SK-N-SH (cell line): Measurements from ENCODE around the gene SOCS7. TPM values are rescaled to one million over a fixed set of nuclear protein-coding genes. Genes with fewer than 3 reads are reported as not detected.

Experiments used
- CTCF ChIA-PET: fragments of 300-600, 350-600 bp; formaldehyde crosslinking; extraction: SDS; loops from one replicate; lab custom pipeline; 2021; lab: Yijun Ruan, JAX
- POLR2A ChIA-PET: fragments of 350-600 bp; sonication (Branson Sonifier 250); formaldehyde crosslinking; extraction: SDS; loops from one replicate; lab custom pipeline; 2020; ENCODE audit warnings: antibody characterized with exemption, inconsistent platforms; lab: Yijun Ruan, JAX
- DNase-seq: peaks from one replicate; pipeline ENCODE4 v3.0.0; 2012
- H2AFZ ChIP-seq: fragments of 200-600 bp; sonication (generic); 2 replicates; pipeline ENCODE4 v1.8.1; 2016; ENCODE audit warnings: antibody characterized with exemption, mild to moderate bottlenecking, low read depth
- H3F3A ChIP-seq: fragments of 200-600 bp; sonication (generic); replicated peaks from 2 replicates; pipeline ENCODE3; 2016; ENCODE audit warnings: antibody characterized with exemption, mild to moderate bottlenecking; ENCODE audit not compliant: insufficient read depth
- H3K27ac ChIP-seq, 2 experiments: fragments of 200-500 bp in 1 of 2; fragments of 200-600 bp in 1 of 2; sonication (Bioruptor generic) in 1 of 2; sonication (generic), shearing (Covaris generic) in 1 of 2; 2 replicates each; pipeline versions ENCODE4 v1.5.1 to v1.6.1; 2014 to 2016; ENCODE audit warnings: low read depth in 2 of 2, inconsistent platforms in 1 of 2, low read length in 1 of 2, mild to moderate bottlenecking in 1 of 2, mixed read lengths in 1 of 2
- H3K27me3 ChIP-seq: fragments of 200-600 bp; sonication (generic), shearing (Covaris generic); 2 replicates; pipeline ENCODE4 v1.6.1; 2016; ENCODE audit warnings: mixed run types; ENCODE audit not compliant: insufficient read depth
- H3K36me3 ChIP-seq, 2 experiments: fragments of 200-500 bp in 1 of 2; fragments of 200-600 bp in 1 of 2; sonication (Bioruptor generic) in 1 of 2; sonication (generic) in 1 of 2; replicated peaks in 1 of 2; 2 replicates each; pipeline versions ENCODE3 to v1.5.1; 2014 to 2016; ENCODE audit warnings: low read length in 1 of 2, mild to moderate bottlenecking in 1 of 2; ENCODE audit not compliant: insufficient read depth in 2 of 2, control insufficient read depth in 1 of 2
- H3K4me1 ChIP-seq, 2 experiments: fragments of 200-500 bp in 1 of 2; fragments of 200-600 bp in 1 of 2; sonication (Bioruptor generic) in 1 of 2; sonication (generic), shearing (Covaris generic) in 1 of 2; 2 replicates each; pipeline versions ENCODE4 v1.5.1 to v1.6.1; 2014 to 2016; ENCODE audit warnings: low read depth in 1 of 2, low read length in 1 of 2, mixed run types in 1 of 2; ENCODE audit not compliant: insufficient read depth in 2 of 2, control insufficient read depth in 1 of 2
- H3K4me2 ChIP-seq: fragments of 200-600 bp; sonication (generic), shearing (Covaris generic); 2 replicates; pipeline ENCODE4 v1.6.1; 2017; ENCODE audit warnings: mixed run types
- H3K4me3 ChIP-seq, 2 experiments: fragments of 200-500 bp in 1 of 2; fragments of 200-600 bp in 1 of 2; sonication (Bioruptor generic) in 1 of 2; sonication (generic), shearing (Covaris generic) in 1 of 2; 2 replicates each; pipeline versions ENCODE4 v1.5.1 to v1.8.1; 2014 to 2016; ENCODE audit warnings: low read depth in 2 of 2, inconsistent platforms in 1 of 2, low read length in 1 of 2, mild to moderate bottlenecking in 1 of 2, mixed read lengths in 1 of 2, moderate library complexity in 1 of 2
- H3K79me2 ChIP-seq: fragments of 200-600 bp; sonication (generic); 2 replicates; pipeline ENCODE4 v1.8.1; 2017; ENCODE audit warnings: mild to moderate bottlenecking; ENCODE audit not compliant: insufficient read depth
- H3K9ac ChIP-seq: fragments of 200-600 bp; sonication (generic); 2 replicates; pipeline ENCODE4 v1.6.1; 2017; ENCODE audit warnings: mixed run types
- H3K9me2 ChIP-seq: fragments of 200-600 bp; sonication (generic); 2 replicates; pipeline ENCODE4 v1.6.1; 2017; ENCODE audit warnings: mixed run types
- H3K9me3 ChIP-seq: fragments of 200-600 bp; sonication (generic); 2 replicates; pipeline ENCODE4 v1.6.1; 2017; ENCODE audit warnings: mixed run types, mild to moderate bottlenecking, moderate library complexity
- H4K20me1 ChIP-seq: fragments of 200-600 bp; sonication (generic); 2 replicates; pipeline ENCODE4 v1.6.1; 2017; ENCODE audit warnings: mild to moderate bottlenecking, mixed run types; ENCODE audit not compliant: insufficient read depth
- CHD2 ChIP-seq: fragments of 150-350 bp; IDR thresholded peaks from 2 replicates; pipeline ENCODE4 v1.6.1; 2018; ENCODE audit warnings: low read length; ENCODE audit not compliant: partially characterized antibody
- EP300 ChIP-seq, 2 experiments: IDR thresholded peaks; 2 replicates each; pipeline versions ENCODE4 v1.4.0 to v1.6.1; 2012; ENCODE audit warnings: borderline replicate concordance in 1 of 2, low read depth in 1 of 2, low read length in 1 of 2
- FOSL2 ChIP-seq: IDR thresholded peaks from 2 replicates; pipeline ENCODE4 v1.4.0; 2012; ENCODE audit warnings: low read depth, mild to moderate bottlenecking, moderate library complexity, borderline replicate concordance
- GABPA ChIP-seq: IDR thresholded peaks from 2 replicates; pipeline ENCODE4 v1.4.0; 2012; ENCODE audit warnings: low read depth, mild to moderate bottlenecking
- MEF2A ChIP-seq: IDR thresholded peaks from 2 replicates; pipeline ENCODE4 v1.4.0; 2012; ENCODE audit warnings: low read depth, borderline replicate concordance
- RAD21 ChIP-seq: IDR thresholded peaks from 2 replicates; pipeline ENCODE4 v1.6.1; 2012; ENCODE audit warnings: mild to moderate bottlenecking, low read length
- RCOR1 ChIP-seq: fragments of 150-350 bp; IDR thresholded peaks from 2 replicates; pipeline ENCODE4 v1.6.1; 2017; ENCODE audit warnings: antibody characterized with exemption, low read length
- RFX5 ChIP-seq: IDR thresholded peaks from 2 replicates; pipeline ENCODE4 v1.6.1; 2012; ENCODE audit warnings: mild to moderate bottlenecking, improper control_type of control experiment, low read length
- RXRA ChIP-seq: IDR thresholded peaks from 2 replicates; pipeline ENCODE4 v1.4.0; 2012; ENCODE audit warnings: low read depth, mild to moderate bottlenecking, borderline replicate concordance
- SIN3A ChIP-seq: IDR thresholded peaks from 2 replicates; pipeline ENCODE4 v1.6.1; 2012; ENCODE audit warnings: low read depth, mild to moderate bottlenecking, low read length, moderate library complexity, borderline replicate concordance
- TEAD4 ChIP-seq: IDR thresholded peaks from 2 replicates; pipeline ENCODE4 v1.4.0; 2012; ENCODE audit warnings: mild to moderate bottlenecking, borderline replicate concordance; ENCODE audit not compliant: insufficient read depth
- YY1 ChIP-seq: IDR thresholded peaks from 2 replicates; pipeline ENCODE4 v1.4.0; 2012; ENCODE audit warnings: low read depth, mild to moderate bottlenecking
- WGBS: methylation state at CpG from one replicate; pipeline ENCODE4 v1.1.6; 2017; ENCODE audit warnings: low lambda C conversion rate; 5-methylcytosine and 5-hydroxymethylcytosine counted together
- polyA plus RNA-seq, 3 experiments: library from polyadenylated mRNA; depleted of rRNA; stranded (reverse); fragments of >200 nt; gene quantifications; 2 replicates each; pipeline ENCODE4 v1.2.3, GENCODE V29; 2012
- TF ChIP-seq, protein P1 (sequence below): IDR thresholded peaks from 2 replicates; pipeline ENCODE4 v1.4.0; 2012; ENCODE audit warnings: low read depth, borderline replicate concordance
- TF ChIP-seq, protein P2 (sequence below): fragments of 150-350 bp; IDR thresholded peaks from 2 replicates; pipeline ENCODE4 v1.6.1; 2017; ENCODE audit warnings: antibody characterized with exemption, low read length, low read depth, borderline replicate concordance
- TF ChIP-seq, protein P3 (sequence below): IDR thresholded peaks from 2 replicates; pipeline ENCODE4; 2012
- TF ChIP-seq, protein P4 (sequence below): IDR thresholded peaks from 2 replicates; pipeline ENCODE4 v1.4.0; 2012; ENCODE audit warnings: low read depth, borderline replicate concordance
- TF ChIP-seq, protein P5 (sequence below): fragments of 200-600 bp; sonication (generic); IDR thresholded peaks from 2 replicates; pipeline ENCODE4 v1.6.1; 2017; ENCODE audit warnings: antibody characterized with exemption, mild to moderate bottlenecking, moderate library complexity

SOCS7 gene
- polyA plus RNA-seq, 1 of the 3 experiments (the other 2 are of a cell fraction): 7.4 TPM

DNA sequence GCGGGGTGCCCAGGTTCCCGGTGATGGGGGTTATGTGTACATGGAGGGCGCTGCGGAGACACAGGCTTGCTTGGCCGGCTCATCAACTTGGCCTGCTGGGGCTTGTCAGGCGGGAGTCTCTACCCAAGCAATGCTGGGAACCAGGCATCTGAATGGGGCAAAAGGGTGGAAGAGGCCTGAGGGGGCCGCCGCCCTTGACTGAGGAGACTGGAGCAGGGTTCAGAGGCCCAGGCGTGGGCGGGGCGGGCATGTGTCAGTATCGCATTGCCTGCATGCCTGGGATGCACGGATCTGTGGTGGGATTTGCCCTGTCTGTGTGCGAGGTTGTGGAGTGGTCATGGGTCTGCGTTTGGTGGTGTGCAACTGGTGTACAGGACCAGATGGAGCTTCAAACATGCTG, 97.7 kb downstream of the SOCS7 start:
- Histone ChIP-seq H4K20me1 (peaks cover 4% of the 10 kb centered on the region), H2AFZ (no peak overlapping the region), H3K36me3 (peaks cover 0 to 8% of the 10 kb centered on the region in 2 experiments), H3K9me3 (no peaks in the 10 kb centered on the region), H3K4me2 (no peak overlapping the region), H3K4me3 (no peak overlapping the region), H3K9ac (no peak overlapping the region), H3K27ac (0 out of 4 replicates have a peak overlapping the region, but pooled peaks of 1 of the 2 experiments have one; percentile 17), H3F3A (peaks cover 6% of the 10 kb centered on the region), H3K27me3 (no peaks in the 10 kb centered on the region), H3K4me1 (peaks cover 24 to 50% of the 10 kb centered on the region in 2 experiments; a peak in 3 of 4 replicates), H3K9me2 (no peaks in the 10 kb centered on the region), H3K79me2 (peaks cover 93% of the 10 kb centered on the region)
- DNase-seq: no peak
- 89% methylated on average over 14 of the region's 15 CpGs for WGBS
- ChIA-PET CTCF (interaction anchor here (1.0 to 1.6 kb wide), 2 partner anchors 36 to 43 kb away, joined by 3 to 5 read pairs; no protein-coding TSS in a partner anchor), POLR2A (no interaction called here)
- TF ChIP-seq RFX5 (no peak), TEAD4 (no peak), FOSL2 (no peak), RCOR1 (no peak), CHD2 (no peak), MEF2A (no peak), RXRA (no peak), EP300 (IDR thresholded peaks at IDR 0.05; ENCODE audit: borderline replicate concordance in 1 of 2, low read depth in 1 of 2, low read length in 1 of 2) (no peak), RAD21 (no peak), YY1 (no peak), GABPA (no peak), SIN3A (no peak)
- TF ChIP-seq, protein P1, sequence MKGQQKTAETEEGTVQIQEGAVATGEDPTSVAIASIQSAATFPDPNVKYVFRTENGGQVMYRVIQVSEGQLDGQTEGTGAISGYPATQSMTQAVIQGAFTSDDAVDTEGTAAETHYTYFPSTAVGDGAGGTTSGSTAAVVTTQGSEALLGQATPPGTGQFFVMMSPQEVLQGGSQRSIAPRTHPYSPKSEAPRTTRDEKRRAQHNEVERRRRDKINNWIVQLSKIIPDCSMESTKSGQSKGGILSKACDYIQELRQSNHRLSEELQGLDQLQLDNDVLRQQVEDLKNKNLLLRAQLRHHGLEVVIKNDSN: no peak
- TF ChIP-seq, protein P2, sequence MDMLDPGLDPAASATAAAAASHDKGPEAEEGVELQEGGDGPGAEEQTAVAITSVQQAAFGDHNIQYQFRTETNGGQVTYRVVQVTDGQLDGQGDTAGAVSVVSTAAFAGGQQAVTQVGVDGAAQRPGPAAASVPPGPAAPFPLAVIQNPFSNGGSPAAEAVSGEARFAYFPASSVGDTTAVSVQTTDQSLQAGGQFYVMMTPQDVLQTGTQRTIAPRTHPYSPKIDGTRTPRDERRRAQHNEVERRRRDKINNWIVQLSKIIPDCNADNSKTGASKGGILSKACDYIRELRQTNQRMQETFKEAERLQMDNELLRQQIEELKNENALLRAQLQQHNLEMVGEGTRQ: no peak
- TF ChIP-seq, protein P3, sequence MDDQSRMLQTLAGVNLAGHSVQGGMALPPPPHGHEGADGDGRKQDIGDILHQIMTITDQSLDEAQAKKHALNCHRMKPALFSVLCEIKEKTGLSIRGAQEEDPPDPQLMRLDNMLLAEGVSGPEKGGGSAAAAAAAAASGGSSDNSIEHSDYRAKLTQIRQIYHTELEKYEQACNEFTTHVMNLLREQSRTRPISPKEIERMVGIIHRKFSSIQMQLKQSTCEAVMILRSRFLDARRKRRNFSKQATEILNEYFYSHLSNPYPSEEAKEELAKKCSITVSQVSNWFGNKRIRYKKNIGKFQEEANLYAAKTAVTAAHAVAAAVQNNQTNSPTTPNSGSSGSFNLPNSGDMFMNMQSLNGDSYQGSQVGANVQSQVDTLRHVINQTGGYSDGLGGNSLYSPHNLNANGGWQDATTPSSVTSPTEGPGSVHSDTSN: no peak
- TF ChIP-seq, protein P4, sequence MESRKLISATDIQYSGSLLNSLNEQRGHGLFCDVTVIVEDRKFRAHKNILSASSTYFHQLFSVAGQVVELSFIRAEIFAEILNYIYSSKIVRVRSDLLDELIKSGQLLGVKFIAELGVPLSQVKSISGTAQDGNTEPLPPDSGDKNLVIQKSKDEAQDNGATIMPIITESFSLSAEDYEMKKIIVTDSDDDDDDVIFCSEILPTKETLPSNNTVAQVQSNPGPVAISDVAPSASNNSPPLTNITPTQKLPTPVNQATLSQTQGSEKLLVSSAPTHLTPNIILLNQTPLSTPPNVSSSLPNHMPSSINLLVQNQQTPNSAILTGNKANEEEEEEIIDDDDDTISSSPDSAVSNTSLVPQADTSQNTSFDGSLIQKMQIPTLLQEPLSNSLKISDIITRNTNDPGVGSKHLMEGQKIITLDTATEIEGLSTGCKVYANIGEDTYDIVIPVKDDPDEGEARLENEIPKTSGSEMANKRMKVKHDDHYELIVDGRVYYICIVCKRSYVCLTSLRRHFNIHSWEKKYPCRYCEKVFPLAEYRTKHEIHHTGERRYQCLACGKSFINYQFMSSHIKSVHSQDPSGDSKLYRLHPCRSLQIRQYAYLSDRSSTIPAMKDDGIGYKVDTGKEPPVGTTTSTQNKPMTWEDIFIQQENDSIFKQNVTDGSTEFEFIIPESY: no peak
- TF ChIP-seq, protein P5, sequence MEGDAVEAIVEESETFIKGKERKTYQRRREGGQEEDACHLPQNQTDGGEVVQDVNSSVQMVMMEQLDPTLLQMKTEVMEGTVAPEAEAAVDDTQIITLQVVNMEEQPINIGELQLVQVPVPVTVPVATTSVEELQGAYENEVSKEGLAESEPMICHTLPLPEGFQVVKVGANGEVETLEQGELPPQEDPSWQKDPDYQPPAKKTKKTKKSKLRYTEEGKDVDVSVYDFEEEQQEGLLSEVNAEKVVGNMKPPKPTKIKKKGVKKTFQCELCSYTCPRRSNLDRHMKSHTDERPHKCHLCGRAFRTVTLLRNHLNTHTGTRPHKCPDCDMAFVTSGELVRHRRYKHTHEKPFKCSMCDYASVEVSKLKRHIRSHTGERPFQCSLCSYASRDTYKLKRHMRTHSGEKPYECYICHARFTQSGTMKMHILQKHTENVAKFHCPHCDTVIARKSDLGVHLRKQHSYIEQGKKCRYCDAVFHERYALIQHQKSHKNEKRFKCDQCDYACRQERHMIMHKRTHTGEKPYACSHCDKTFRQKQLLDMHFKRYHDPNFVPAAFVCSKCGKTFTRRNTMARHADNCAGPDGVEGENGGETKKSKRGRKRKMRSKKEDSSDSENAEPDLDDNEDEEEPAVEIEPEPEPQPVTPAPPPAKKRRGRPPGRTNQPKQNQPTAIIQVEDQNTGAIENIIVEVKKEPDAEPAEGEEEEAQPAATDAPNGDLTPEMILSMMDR: no peak
